ENCODE measurements around the gene MMD. TPM values are rescaled to one million over a fixed set of nuclear protein-coding genes. Genes with fewer than 3 reads are reported as not detected.
"Not testable (repeated sequence)": the region's sequence is repeated elsewhere in the genome, so short reads cannot be mapped to it uniquely, and the experiment has no call there.

MMD gene
- total RNA-seq, 2 experiments from 2014 or later = 40.6 to 44.8 TPM

GRCh38 chr17:55451758-55452138 is 30.1 kb upstream of the MMD start:
- POLR2A ChIA-PET = interaction anchor here (0.7 kb wide), 1 partner anchor 1230 kb away, joined by 8 read pairs; no protein-coding TSS in a partner anchor
- DNase-seq (no peak), ATAC-seq (ENCODE audit: low read depth) (no peak)
- Mint-ChIP-seq H3K4me1 (peaks cover 17% of the 10 kb centered on the region), H3K36me3 (no peaks in the 10 kb centered on the region), H3K27me3 (no peaks in the 10 kb centered on the region), H3K4me3 (no peak overlapping the region), H3K9me3 (peaks cover 3% of the 10 kb centered on the region), H3K27ac (no peak overlapping the region)

DNA sequence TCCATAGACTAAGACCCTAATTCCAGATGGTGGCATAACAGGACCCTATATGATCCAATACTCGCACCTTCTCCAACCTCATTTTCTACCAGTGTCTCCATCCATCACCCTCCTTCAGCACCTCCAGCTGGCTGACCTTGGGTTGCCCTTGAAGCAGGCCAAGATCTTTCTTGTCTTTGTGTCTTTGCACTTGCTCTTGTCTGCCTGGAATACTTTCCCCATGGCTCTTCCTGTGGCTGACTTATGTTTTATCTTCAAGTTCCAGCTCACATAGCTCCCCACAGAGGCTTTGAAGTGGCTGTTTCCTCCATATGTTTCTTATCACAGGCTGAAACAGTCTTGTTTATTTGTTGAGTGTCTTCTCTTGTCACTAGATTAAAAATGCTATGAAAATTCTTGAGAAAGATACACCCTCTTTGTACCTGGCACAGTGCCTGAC is 29.6 kb upstream of the MMD start:
- DNase-seq (no peak), ATAC-seq (ENCODE audit: low read depth) (no peak)
- Mint-ChIP-seq H3K9me3 (peaks cover 3% of the 10 kb centered on the region), H3K4me3 (no peak overlapping the region), H3K27me3 (no peaks in the 10 kb centered on the region), H3K36me3 (no peaks in the 10 kb centered on the region), H3K4me1 (peaks cover 17% of the 10 kb centered on the region), H3K27ac (no peak overlapping the region)
- POLR2A ChIA-PET = no interaction called here

- Mint-ChIP-seq H3K4me1 (peaks cover 17% of the 10 kb centered on the region), H3K9me3 (peaks cover under 1% of the 10 kb centered on the region), H3K27ac (no peak overlapping the region), H3K4me3 (no peak overlapping the region), H3K27me3 (no peaks in the 10 kb centered on the region), H3K36me3 (no peaks in the 10 kb centered on the region)
- ATAC-seq (ENCODE audit: low read depth) (no peak), DNase-seq (no peak)
- POLR2A ChIA-PET = no interaction called here
These were observed 28.7 kb upstream of the MMD start for GRCh38 chr17:55450232-55450825.

- Mint-ChIP-seq H3K4me3 (no peak overlapping the region), H3K27me3 (no peaks in the 10 kb centered on the region), H3K27ac (no peak overlapping the region), H3K4me1 (peaks cover 20% of the 10 kb centered on the region), H3K36me3 (no peaks in the 10 kb centered on the region), H3K9me3 (no peaks in the 10 kb centered on the region)
- DNase-seq (no peak), ATAC-seq (ENCODE audit: low read depth) (no peak)
- POLR2A ChIA-PET = no interaction called here
These were observed 27.0 kb upstream of the MMD start for GRCh38 chr17:55448681-55449080.

- H3K9me3 Mint-ChIP-seq = no peaks in the 10 kb centered on the region
- no peak overlapping the region for H3K27ac Mint-ChIP-seq
- no peak overlapping the region for H3K4me3 Mint-ChIP-seq
- ATAC-seq (ENCODE audit: low read depth) = no peak
- POLR2A ChIA-PET = interaction anchor here (0.7 kb wide), 1 partner anchor 36 kb away, joined by 5 read pairs; no protein-coding TSS in a partner anchor
- no peak for DNase-seq
- no peaks in the 10 kb centered on the region for H3K36me3 Mint-ChIP-seq
- peaks cover 4% of the 10 kb centered on the region for H3K27me3 Mint-ChIP-seq
- H3K4me1 Mint-ChIP-seq = peaks cover 10% of the 10 kb centered on the region
These were observed 25.1 kb upstream of the MMD start for GRCh38 chr17:55446581-55447205.

DNA sequence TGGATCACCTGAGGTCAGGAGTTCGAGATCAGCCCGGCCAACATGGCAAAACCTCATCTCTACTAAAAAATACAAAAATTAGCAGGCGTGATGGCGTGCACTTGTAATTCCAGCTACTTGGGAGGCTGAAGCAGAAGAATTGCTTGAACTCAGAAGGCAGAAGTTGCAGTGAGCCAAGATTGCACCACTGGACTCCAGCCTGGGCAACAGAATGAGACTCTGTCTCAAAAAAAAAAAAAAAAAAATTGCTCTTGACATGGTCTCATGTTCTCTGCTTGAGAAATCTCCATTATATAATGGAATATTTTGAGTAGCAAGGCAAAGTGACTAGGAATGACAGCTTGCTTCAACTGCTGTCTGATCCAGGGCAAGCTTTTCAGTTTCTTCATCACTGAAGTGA is 24.4 kb upstream of the MMD start:
- H3K4me1 Mint-ChIP-seq; H3K4me3 Mint-ChIP-seq; H3K27me3 Mint-ChIP-seq; H3K27ac Mint-ChIP-seq; ATAC-seq (ENCODE audit: low read depth); DNase-seq; H3K9me3 Mint-ChIP-seq; H3K36me3 Mint-ChIP-seq: not testable (repeated sequence)
- POLR2A ChIA-PET = interaction anchor here (0.7 kb wide), 1 partner anchor 35 kb away, joined by 5 read pairs; no protein-coding TSS in a partner anchor

DNA sequence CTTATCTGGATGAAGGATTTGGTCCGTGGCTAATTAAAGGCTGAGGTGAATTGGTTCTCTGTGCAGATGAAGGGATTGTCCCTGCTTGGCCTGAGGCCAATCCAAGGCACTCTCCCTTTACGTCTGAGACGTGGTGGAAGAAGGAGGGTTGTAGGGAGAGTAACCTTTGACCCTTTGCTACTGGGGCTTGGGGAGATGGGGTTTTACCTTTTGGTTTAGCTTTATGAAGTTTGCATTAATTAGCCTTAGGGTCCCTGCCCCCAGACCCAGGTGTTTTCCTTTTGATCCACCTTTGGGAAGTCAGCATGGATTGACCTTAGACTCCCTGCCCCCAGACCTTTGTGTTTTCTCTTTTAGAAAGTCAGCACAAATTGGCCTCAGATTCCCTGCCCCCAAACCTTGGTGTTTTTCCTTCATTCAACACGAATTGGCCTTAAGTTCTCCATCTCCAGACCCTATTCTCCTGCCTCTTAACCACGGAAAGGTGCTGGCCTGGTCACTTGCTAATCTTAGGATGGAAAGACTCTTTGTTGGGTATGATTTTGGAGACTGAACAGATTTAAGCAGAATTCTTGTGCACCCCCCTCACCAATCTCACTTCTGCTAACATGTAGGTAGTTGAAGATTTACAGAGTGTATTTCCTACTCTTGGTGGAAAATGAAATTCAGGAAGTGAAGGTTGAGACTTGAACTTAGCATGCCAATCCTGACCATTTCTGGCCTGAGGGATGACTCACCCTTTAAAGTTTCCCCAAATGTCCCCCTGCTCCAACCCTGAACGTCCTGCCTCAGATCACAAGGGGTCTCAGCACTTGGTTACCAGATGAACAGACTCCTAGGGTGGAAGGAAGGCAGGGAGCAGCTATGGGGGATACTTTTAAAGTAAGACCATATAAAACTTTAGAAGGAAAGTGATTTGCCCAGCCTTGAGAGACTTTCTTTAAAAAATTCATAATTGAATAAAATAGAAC is 23.1 kb upstream of the MMD start:
- ATAC-seq (ENCODE audit: low read depth) (no peak), DNase-seq (no peak)
- H3K27ac Mint-ChIP-seq = no peak overlapping the region

GRCh38 chr17:55443904-55444303 is 22.3 kb upstream of the MMD start:
- Mint-ChIP-seq H3K27me3 (peaks cover 4% of the 10 kb centered on the region), H3K36me3 (no peaks in the 10 kb centered on the region), H3K9me3 (no peaks in the 10 kb centered on the region), H3K27ac (no peak overlapping the region), H3K4me1 (peaks cover 5% of the 10 kb centered on the region), H3K4me3 (no peak overlapping the region)
- no peak for DNase-seq
- no peak for ATAC-seq (ENCODE audit: low read depth)
- POLR2A ChIA-PET = no interaction called here

More for the DNA sequence above, 23.1 kb upstream of the MMD start:
- H3K27me3 Mint-ChIP-seq = peaks cover 4% of the 10 kb centered on the region
- no peaks in the 10 kb centered on the region for H3K9me3 Mint-ChIP-seq
- H3K36me3 Mint-ChIP-seq = no peaks in the 10 kb centered on the region
- H3K4me3 Mint-ChIP-seq = no peak overlapping the region
- H3K4me1 Mint-ChIP-seq = peaks cover 5% of the 10 kb centered on the region
- POLR2A ChIA-PET = no interaction called here

DNA sequence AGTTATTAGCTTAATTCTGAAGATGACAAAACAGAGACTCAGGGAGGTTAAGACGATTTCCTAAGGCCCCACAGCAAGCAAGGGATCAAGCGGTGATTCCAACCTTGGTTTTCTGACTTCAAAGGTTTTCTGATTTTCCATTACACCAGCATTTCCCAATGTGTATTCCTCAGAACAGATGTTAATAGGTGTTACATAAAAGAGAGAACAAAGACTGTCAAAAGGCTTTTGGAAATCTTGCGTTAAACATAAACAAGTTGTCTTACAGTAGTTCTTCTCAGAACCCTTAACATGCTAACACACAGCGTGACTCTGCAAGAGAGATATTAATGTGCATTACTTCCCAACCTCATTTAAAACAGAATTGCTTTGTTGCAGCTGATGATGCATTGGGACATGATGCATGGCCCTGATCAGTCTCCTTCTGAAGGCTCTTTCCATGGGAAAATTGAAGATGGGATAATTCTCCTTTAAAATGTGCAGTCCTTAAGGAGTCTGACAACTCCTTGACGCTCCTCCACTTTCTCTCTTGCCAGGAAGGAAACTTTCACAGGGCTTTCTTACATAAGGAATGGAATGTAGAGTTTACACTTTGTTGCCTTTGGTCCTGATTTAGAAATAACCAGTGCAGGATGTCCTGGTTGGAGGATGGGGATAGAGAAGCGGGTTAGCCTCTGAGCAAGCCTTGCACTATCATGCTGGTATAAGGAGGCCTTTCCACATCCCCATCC is 21.5 kb upstream of the MMD start:
- POLR2A ChIA-PET = no interaction called here
- H3K4me1 Mint-ChIP-seq = peaks cover 5% of the 10 kb centered on the region
- H3K27ac Mint-ChIP-seq = no peak overlapping the region
- H3K9me3 Mint-ChIP-seq = no peaks in the 10 kb centered on the region
- DNase-seq (no peak), ATAC-seq (ENCODE audit: low read depth) (no peak)
- no peak overlapping the region for H3K4me3 Mint-ChIP-seq
- peaks cover 4% of the 10 kb centered on the region for H3K27me3 Mint-ChIP-seq
- no peaks in the 10 kb centered on the region for H3K36me3 Mint-ChIP-seq

GRCh38 chr17:55442462-55442861 is 20.8 kb upstream of the MMD start:
- Mint-ChIP-seq H3K4me3 (no peak overlapping the region), H3K27ac (no peak overlapping the region), H3K27me3 (peaks cover 4% of the 10 kb centered on the region), H3K4me1 (peaks cover 5% of the 10 kb centered on the region), H3K9me3 (no peaks in the 10 kb centered on the region), H3K36me3 (no peaks in the 10 kb centered on the region)
- POLR2A ChIA-PET = interaction anchor here (0.7 kb wide), 1 partner anchor 845 kb away, joined by 5 read pairs; no protein-coding TSS in a partner anchor
- DNase-seq = no peak
- ATAC-seq (ENCODE audit: low read depth) = no peak

DNA sequence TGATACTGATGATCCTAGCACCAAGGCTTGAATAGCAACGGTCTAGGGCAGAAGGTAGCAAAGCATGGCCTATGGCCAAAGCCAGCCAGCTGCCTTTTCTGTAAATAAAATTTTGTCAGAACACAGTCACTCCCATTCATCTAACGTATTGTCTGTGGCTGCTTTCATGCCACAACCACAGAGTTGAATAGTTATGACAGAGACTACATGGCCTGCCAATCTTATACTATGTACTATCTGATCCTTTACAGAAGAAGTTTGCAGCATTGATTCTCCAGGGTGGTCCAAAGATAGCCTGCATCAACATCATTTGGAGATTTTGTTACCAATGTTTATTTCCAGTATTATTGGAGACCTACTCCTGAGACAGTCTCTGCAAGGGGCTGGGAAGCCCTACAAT is 19.9 kb upstream of the MMD start:
- H3K27ac Mint-ChIP-seq = no peak overlapping the region
- POLR2A ChIA-PET = no interaction called here
- ATAC-seq (ENCODE audit: low read depth) = peak; percentile 39
- no peak for DNase-seq
- peaks cover 7% of the 10 kb centered on the region for H3K4me1 Mint-ChIP-seq
- H3K36me3 Mint-ChIP-seq = no peaks in the 10 kb centered on the region
- peaks cover 5% of the 10 kb centered on the region for H3K27me3 Mint-ChIP-seq
- H3K9me3 Mint-ChIP-seq = no peaks in the 10 kb centered on the region
- H3K4me3 Mint-ChIP-seq = no peak overlapping the region

GRCh38 chr17:55440391-55440790 is 18.8 kb upstream of the MMD start:
- H3K36me3 Mint-ChIP-seq = no peaks in the 10 kb centered on the region
- DNase-seq = no peak
- H3K27me3 Mint-ChIP-seq = peaks cover 5% of the 10 kb centered on the region
- no peak overlapping the region for H3K27ac Mint-ChIP-seq
- H3K9me3 Mint-ChIP-seq = no peaks in the 10 kb centered on the region
- peaks cover 7% of the 10 kb centered on the region for H3K4me1 Mint-ChIP-seq
- no peak overlapping the region for H3K4me3 Mint-ChIP-seq
- ATAC-seq (ENCODE audit: low read depth) = no peak
- POLR2A ChIA-PET = no interaction called here

DNA sequence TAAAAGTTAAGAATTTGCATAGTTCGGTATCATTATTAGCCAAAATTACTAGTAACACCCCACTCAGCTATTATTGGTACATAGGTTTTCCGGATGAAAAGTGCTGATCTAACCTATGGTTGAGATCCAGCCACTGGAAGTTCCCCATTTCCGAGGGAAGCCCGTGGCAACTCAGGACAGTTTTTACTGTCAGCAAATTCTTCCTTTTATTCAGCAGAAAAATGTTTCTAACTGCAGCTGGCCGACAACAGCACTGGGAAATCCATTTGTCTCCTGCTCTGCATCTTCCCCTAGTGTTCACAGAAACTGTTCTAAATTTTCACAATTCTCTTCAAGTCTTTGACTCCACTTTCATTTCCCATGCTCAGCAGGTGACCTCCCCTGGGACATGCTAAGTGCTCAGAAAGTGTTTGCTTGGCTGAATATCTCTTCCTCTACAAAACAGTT is 15.5 kb upstream of the MMD start:
- ATAC-seq (ENCODE audit: low read depth) = no peak
- POLR2A ChIA-PET = no interaction called here
- Mint-ChIP-seq H3K4me3 (no peak overlapping the region), H3K9me3 (no peaks in the 10 kb centered on the region), H3K36me3 (no peaks in the 10 kb centered on the region), H3K27me3 (peaks cover 2% of the 10 kb centered on the region), H3K27ac (no peak overlapping the region), H3K4me1 (peaks cover 9% of the 10 kb centered on the region)
- no peak for DNase-seq

All from activated naive CD8-positive, alpha-beta T cell treated with anti-CD3 and anti-CD28 coated beads, Interleukin-2, amount 10 ng/mL, durations not matched to agents 7 days and 5 days (primary cell).